Measurements from ENCODE around the gene FCN2. TPM values are rescaled to one million over a fixed set of nuclear protein-coding genes. Genes with fewer than 3 reads are reported as not detected.

FCN2 gene
- total RNA-seq, 1 experiment from 2014 or later: not detected

DNA sequence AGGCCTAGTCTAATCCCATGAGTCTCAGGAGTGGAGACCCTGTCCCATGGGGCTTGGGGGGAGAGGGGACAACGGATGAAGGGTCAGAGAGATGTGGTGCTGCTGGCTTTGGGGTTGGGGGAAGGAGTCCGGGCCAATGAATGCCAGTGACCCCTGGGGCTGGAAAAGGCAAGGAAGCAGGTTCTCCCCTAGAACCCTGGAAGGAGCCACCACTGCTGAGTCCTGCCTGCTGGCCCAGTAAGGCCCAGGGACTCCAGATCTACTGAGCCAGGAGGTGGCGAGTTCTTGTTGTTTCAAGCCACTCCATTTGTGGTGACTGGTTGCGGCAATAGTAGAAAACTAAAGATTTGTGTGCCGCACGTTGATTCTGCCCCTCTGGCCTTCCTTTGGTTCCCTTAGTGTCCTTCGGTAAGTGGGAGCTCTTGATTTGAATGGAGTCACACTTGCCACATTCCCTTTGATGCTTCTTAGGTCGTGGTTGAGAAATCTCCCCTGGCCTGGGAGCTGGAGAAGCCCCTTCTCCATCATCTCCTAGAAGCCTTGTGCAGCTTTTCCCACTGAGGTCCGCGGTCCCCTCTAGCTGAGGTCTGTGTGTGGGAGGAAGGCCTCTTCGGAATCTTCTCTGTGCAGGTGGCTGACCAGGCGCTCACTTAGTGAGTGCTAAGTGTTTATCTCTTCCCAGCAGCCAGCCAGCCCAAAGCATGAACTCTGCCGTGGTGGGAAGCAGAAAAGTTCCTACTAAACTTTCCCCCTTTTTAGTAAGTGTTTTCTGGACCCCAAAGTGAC is 28.1 kb downstream of the FCN2 start:
- Histone ChIP-seq H3K27me3 (replicated peaks) (peaks cover 25% of the 10 kb centered on the region), H3K36me3 (no peaks in the 10 kb centered on the region)

DNA sequence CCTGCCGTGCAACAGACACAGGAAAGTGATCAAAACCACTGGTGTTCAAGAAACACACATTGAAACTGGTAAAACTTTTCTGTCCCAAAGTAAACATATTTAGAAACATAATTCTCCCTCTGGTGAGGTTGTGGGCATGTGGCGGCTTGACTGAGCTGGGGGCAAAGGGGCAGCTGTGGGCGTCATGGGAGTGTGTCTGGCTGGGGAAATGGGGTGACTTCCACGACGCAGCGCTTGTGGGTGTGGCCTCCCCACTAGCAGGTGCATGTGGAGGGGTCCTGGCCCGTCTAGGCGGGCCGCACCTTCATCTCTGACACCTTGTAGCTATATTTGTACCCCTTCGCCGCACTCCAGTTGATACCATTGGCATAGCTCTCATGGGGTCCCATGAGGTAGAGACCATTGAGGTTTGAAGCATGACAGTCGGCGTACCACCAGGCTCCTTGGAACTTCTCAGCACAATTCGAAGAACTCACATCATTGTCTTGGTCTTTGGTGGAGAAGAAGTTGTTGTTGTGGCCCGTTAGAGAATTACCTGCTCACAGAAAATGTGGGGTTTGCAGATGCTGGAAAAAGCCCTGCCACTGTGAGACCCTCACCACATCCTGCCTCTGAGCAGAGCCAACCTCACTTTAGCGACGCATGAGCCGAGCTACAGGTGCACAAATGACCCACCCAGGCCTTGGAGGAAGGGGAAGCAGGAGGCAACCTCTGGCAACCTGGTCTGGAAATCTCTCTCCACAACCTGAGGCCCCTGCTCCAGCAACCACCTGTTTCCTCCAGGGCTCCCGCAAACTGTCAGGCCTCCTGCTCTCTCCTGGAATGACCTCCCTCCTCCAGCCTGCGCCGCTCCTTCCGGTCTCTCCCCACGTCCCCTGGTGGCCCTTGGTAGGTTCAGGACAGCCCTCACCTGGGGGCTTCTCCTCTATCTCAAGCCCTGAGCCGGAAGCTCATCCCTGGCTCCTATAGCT is 29.2 kb downstream of the FCN2 start:
- Histone ChIP-seq H3K36me3 (no peaks in the 10 kb centered on the region), H3K27ac (no peak overlapping the region), H3K4me3 (no peak overlapping the region), H3K4me1 (replicated peaks) (no peaks in the 10 kb centered on the region), H3K27me3 (replicated peaks) (peaks cover 20% of the 10 kb centered on the region), H3K9me3 (replicated peaks) (no peaks in the 10 kb centered on the region)
- no peak for DNase-seq (ENCODE audit: low read depth in 1 of 2, low spot score in 2 of 2)

More for the DNA sequence above, 28.1 kb downstream of the FCN2 start:
- Histone ChIP-seq H3K4me1 (replicated peaks) (no peaks in the 10 kb centered on the region), H3K27ac (no peak overlapping the region), H3K4me3 (no peak overlapping the region), H3K9me3 (replicated peaks) (no peaks in the 10 kb centered on the region)
- DNase-seq (ENCODE audit: low read depth in 1 of 2, low spot score in 2 of 2): peak in 1 of 2 experiments; percentile 29

DNA sequence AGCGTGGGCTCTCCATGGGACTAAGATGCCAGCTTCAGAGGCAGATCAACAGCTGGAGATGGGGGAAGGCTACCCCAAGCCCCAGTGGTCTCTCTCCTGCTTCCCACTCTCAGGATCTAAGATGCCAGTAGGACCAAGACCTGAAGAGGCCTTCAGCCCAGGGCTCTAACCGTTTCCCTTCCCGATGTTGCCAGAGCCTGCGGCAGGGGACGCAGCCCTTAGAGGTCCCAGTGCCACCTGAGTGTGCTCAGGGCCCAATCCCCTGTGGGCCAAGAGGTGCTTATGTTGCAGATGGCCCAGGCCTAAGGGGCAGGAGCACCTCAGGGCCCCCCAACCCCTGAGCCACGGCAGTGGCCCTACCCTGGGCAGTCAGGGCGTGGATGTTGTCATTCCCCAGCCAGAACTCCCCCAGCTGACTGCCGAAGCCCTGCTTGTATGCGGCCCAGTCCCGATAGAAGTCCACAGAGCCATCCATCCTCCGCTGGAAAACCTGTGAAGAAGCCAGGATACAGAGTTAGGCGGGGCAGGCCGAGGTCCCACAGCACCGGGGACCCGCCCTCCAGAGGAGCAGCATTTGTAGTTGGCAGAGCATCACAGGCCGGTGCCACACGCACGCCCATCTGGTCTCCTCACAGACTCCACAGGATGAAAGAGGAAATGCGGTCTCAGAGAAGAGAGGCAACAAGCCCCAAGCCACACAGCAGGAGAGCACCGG is 31.7 kb downstream of the FCN2 start:
- Histone ChIP-seq H3K27me3 (replicated peaks) (peaks cover 6% of the 10 kb centered on the region; the same call in 1 of the 2 replicates), H3K4me3 (no peak overlapping the region), H3K36me3 (no peaks in the 10 kb centered on the region), H3K9me3 (replicated peaks) (no peaks in the 10 kb centered on the region), H3K4me1 (replicated peaks) (no peaks in the 10 kb centered on the region), H3K27ac (no peak overlapping the region)
- DNase-seq (ENCODE audit: low read depth in 1 of 2, low spot score in 2 of 2): peak in 1 of 2 experiments; percentile 31

DNA sequence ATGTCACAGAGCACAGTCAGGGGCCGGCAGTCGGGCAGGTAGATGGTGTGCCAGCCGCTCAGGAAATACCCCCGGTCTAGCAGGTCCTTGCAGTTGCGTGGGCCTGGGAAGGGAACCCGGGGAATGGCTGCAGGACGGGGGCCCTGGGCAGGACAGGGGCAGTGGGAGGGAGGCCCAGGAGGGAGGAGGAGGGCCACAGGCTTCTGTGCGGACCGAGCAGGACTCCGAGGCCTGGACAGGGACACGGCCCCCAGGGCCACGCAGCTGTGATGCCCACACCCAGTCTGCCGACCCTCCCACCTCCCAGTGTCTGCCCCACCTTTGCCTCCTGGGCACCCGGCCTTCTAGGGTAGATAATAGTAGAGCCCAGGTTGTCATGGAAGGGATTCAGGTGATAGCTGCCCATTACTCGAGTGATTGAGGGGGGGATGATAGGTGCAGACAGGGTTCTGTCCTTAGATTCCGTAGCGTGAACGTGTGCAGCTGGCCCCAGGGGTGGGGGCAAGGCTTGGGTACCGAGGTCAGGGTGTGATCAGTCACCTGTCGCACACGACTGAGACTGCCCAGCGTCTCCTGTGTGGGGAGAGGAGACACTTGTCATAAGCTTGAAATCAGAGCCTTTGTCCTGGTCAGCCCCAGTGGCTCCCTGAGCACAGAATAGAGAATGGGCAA is 32.6 kb downstream of the FCN2 start:
- Histone ChIP-seq H3K36me3 (no peaks in the 10 kb centered on the region), H3K9me3 (replicated peaks) (no peaks in the 10 kb centered on the region), H3K4me3 (no peak overlapping the region), H3K4me1 (replicated peaks) (no peaks in the 10 kb centered on the region), H3K27ac (no peak overlapping the region), H3K27me3 (replicated peaks) (peaks cover 3% of the 10 kb centered on the region; the same call in 1 of the 2 replicates)
- peak in 1 of 2 experiments; percentile 30 for DNase-seq (ENCODE audit: low read depth in 1 of 2, low spot score in 2 of 2)

DNA sequence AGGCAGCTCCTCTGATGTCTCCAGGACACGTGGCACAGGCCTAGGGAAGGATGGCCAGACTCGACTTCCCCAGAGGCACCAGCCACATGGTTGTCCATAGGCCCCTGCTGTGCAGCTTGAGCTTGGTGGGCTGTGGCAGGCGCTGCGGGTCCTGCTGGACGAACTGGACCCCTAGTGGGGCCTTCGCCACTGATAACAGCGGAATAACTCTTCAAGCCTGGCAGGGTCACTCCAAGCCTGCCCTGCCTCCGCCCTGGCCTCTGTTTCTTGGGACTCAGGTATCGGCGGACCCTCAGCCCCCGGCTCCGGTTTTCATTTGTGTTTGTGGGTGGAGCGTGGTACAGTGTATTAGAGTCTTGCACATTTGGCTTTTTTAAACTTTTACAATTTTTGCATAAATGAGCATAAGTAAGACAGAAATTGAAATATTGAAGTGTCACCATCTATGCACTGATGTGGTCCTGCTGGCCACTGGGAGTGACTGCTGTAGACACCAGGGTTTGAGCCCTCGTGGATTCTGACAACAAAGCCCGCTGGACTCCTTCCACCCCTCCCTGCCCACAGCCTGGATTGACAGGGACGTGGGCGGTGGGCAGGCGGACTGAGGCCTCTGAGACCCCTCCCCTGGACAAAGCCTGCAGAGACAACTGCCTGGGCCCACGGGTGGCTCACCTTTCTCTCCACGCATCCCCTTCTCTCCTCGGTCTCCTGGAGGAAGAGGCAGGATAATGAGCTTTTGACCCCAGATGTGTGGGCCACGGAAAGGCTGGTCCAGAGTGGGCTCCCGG is 33.3 kb downstream of the FCN2 start:
- H3K4me3 ChIP-seq: no peak overlapping the region
- peak in 1 of 2 experiments; percentile 26 for DNase-seq (ENCODE audit: low read depth in 1 of 2, low spot score in 2 of 2)
- no peaks in the 10 kb centered on the region for H3K36me3 ChIP-seq
- no peaks in the 10 kb centered on the region for H3K4me1 ChIP-seq (replicated peaks)
- no peak overlapping the region for H3K27ac ChIP-seq
- peaks cover 3% of the 10 kb centered on the region; the same call in 1 of the 2 replicates for H3K27me3 ChIP-seq (replicated peaks)
- H3K9me3 ChIP-seq (replicated peaks): no peaks in the 10 kb centered on the region

DNA sequence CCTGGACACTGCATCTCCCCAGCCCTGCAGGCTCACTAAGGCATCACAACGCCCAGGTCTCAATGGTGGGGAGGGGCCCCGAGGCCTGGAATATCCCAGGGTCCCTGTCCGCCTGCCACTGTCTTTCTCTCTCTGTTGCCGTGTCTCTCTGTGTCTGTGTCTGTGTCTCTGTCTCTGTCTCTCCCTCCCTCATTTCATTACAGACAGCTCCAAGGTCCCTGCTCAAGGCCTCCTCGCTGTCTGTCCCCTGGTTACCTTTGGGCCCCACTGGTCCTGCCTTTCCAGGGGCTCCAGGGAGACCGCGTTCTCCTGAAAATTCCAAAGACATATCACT is 33.9 kb downstream of the FCN2 start:
- Histone ChIP-seq H3K36me3 (no peaks in the 10 kb centered on the region), H3K4me3 (no peak overlapping the region), H3K27me3 (replicated peaks) (peaks cover 3% of the 10 kb centered on the region; the same call in 1 of the 2 replicates), H3K4me1 (replicated peaks) (no peaks in the 10 kb centered on the region), H3K9me3 (replicated peaks) (no peaks in the 10 kb centered on the region), H3K27ac (no peak overlapping the region)
- no peak for DNase-seq (ENCODE audit: low read depth in 1 of 2, low spot score in 2 of 2)

DNA sequence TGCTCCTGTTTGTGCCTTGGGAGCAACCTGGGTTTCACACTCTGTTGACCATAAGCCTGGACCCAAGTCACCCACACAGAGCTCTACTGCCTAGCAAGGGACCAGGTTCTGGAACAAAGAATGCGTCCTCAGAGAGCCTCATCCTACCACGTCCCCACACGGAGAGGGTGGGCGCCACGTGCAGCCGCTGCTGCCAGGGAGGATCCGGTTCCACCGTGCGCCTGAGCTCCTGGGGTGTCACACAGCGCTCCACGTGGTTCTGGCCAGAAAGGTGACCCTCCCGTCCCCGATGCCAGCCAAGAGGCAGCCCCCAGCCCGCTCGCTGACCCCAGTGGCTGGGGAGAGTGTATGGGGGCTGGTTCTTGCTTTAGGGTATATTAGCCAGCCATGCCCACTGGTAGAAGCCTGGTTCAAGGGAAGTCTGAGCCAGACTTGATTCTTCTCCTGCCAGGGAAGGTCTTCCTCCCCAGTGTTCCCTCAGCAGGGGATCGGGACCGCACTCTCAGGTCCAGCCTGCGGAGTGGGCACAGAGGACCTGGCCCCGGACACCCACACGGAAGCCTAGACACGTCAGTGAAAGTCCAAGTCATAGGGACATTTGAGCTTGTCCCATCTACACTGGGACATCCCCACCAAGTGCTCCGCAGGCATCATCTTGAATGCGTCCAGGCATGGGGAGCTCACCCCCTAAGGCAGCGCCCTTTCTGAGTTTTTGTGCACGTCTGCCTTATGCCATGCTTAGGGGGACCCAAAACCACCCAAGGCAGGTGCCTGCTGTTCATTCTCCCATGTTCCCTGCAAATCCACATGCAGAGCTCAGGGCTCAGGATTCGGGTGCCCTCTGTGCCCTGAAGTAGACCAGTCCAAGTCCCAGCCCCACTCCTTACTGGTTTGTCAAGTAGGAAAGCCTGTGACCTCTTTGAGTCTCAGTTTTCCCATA is 34.7 kb downstream of the FCN2 start:
- no peaks in the 10 kb centered on the region for H3K9me3 ChIP-seq (replicated peaks)
- peaks cover 3% of the 10 kb centered on the region; the same call in 1 of the 2 replicates for H3K27me3 ChIP-seq (replicated peaks)

DNA sequence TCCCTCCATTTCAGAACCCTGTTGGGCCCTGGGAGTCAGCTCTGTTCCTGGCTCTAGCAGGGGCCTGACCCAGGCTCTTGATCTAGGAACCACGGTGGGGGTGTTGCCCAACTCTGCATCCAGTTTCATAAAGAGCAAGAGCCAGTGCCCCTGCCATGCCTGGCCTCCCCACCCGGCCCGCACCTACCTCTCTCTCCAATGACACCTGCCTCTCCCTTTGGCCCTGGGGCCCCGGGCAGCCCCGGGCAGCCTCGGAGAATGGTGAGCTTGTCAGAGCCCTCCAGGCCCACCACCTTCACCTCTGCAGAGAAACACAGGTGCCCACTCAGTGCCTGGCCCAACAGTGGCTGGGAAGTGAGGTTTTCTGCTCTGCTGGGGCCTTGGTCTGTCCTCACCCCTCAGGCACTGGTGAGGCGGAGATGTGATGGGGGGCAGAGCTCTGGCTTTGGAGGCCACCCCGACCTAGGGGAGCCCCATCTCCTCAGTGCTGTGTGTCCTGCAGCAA is 35.6 kb downstream of the FCN2 start:
- DNase-seq (ENCODE audit: low read depth in 1 of 2, low spot score in 2 of 2): peak in 1 of 2 experiments; percentile 34
- Histone ChIP-seq H3K9me3 (replicated peaks) (no peaks in the 10 kb centered on the region), H3K36me3 (no peaks in the 10 kb centered on the region), H3K27ac (no peak overlapping the region), H3K4me3 (no peak overlapping the region), H3K27me3 (replicated peaks) (peaks cover 3% of the 10 kb centered on the region; the same call in 1 of the 2 replicates), H3K4me1 (replicated peaks) (no peaks in the 10 kb centered on the region)

More for the DNA sequence above, 34.7 kb downstream of the FCN2 start:
- no peak overlapping the region for H3K27ac ChIP-seq
- DNase-seq (ENCODE audit: low read depth in 1 of 2, low spot score in 2 of 2): peak in 1 of 2 experiments; percentile 22
- no peaks in the 10 kb centered on the region for H3K4me1 ChIP-seq (replicated peaks)
- no peaks in the 10 kb centered on the region for H3K36me3 ChIP-seq
- no peak overlapping the region for H3K4me3 ChIP-seq

DNA sequence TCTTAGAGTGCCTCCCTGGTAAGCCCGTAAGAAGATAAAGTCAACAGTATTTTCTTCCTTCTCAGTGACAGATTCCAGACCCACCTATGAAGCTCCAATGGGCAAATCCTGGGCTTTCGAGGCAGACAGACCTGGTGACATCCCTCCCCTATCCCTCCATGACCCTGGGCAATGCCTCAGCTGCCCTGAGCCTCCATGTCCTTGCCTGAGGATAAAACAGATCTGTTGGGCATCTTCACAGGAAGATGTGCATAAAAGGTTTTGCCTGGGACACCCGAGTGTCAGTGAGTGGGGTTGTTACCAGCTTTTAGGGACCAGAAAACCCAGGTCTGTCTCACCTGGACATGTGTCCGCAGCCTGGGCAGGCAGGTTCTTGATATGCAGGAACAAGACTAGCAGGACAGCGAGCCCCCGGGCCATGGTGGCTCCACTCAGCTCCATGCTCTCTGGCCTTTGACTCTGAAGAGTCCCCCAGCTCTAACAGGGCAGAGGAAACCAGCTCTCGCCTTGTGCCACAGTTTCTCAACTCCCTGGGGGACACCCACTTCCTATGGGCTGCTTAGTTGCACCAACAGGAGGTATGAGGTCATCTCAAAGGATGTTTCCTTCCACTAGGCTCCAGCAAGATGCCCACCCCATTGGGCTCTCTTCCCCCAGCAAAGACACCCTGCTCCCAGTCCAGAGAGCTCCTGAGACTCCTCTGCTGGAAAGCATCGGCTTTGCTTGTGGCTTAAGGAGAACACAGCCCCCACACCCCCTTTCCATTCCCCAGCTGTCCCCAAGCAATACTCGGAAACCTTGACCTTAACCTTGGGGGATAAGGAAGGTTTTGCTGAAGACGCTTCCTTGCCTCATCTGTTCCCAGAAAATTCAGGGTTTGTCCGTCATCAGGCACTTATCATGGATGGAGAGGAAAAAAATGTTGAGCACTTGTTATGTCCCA is 37.1 kb downstream of the FCN2 start, which contains the start of gene FCN1:
Gene FCN1 (minus strand): TSS at position 482 of the 943 bp plus-strand sequence. CDS start 41 bp downstream, at position 441.
- Histone ChIP-seq H3K4me3 (no peak within 1 kb of the TSS), H3K9me3 (replicated peaks) (no peaks in the 10 kb centered on the region), H3K27me3 (replicated peaks) (no peaks in the 10 kb centered on the region; the same call in 1 of the 2 replicates), H3K4me1 (replicated peaks) (no peaks in the 10 kb centered on the region), H3K27ac (no peak within 1 kb of the TSS), H3K36me3 (no peaks in the 10 kb centered on the region)
- peak in 1 of 2 experiments; percentile 19 for DNase-seq (ENCODE audit: low read depth in 1 of 2, low spot score in 2 of 2)

DNA sequence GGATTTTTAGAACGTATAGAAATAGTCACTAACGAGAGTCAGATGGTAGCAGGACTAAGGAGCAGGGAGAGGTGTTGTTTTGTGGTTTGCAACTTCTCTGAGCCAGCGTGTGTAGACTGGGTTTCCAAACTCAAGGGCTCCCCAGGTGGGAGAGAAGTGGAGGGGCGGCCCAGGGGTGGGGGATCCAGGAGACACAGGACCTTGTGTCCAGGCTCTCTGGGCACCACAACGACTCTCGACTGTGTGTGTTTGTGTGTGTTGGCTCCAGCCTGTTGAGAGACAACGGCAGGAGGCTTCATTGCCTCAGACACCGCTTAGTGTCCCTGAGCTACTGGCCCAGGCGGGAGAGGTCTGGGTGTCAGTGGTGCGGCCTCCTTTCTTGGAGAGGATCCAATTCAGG is 38.0 kb downstream of the FCN2 start:
- Histone ChIP-seq H3K4me3 (no peak overlapping the region), H3K27ac (no peak overlapping the region), H3K36me3 (no peaks in the 10 kb centered on the region), H3K27me3 (replicated peaks) (no peaks in the 10 kb centered on the region; the same call in 1 of the 2 replicates), H3K9me3 (replicated peaks) (no peaks in the 10 kb centered on the region), H3K4me1 (replicated peaks) (no peaks in the 10 kb centered on the region)
- peak in 1 of 2 experiments; percentile 26 for DNase-seq (ENCODE audit: low read depth in 1 of 2, low spot score in 2 of 2)
